Left lung (tissue), 10 donors: ENCODE data around the gene PARP11. TPM values are rescaled to one million over a fixed set of nuclear protein-coding genes. Genes with fewer than 3 reads are reported as not detected.

ENCODE experiments used
- ATAC-seq: fragments of 200-7000 bp; cut with Tn5 transposase; one replicate; pipeline ENCODE4 v1.9.1; 2020; ENCODE audit warnings: moderate library complexity
- DNase-seq, 4 donors: peaks; one replicate each; pipeline ENCODE4 v3.0.0-alpha.2; 2013 to 2020
- H3K27ac ChIP-seq, 2 donors: fragments of 200-600 bp; sonication (generic) in 1 of 2; one replicate each; pipeline versions ENCODE4 v1.5.0 to v1.8.0; 2020 to 2021
- H3K27me3 ChIP-seq, 2 donors: fragments of 200-600 bp; sonication (generic) in 1 of 2; one replicate each; pipeline versions ENCODE4 v1.5.0 to v1.8.0; 2020 to 2021
- H3K36me3 ChIP-seq, 2 donors: fragments of 200-600 bp; sonication (generic) in 1 of 2; one replicate each; pipeline versions ENCODE4 v1.5.0 to v1.8.0; 2020 to 2021
- H3K4me1 ChIP-seq, 2 donors: fragments of 200-600 bp; one replicate each; pipeline ENCODE4 v1.8.0; 2021
- H3K4me3 ChIP-seq, 2 donors: fragments of 200-600 bp; sonication (generic) in 1 of 2; one replicate each; pipeline versions ENCODE4 v1.5.0 to v1.8.0; 2020 to 2021; ENCODE audit warnings: mild to moderate bottlenecking in 1 of 2
- H3K9me3 ChIP-seq, 2 donors: fragments of 200-600 bp; sonication (generic) in 1 of 2; one replicate each; pipeline versions ENCODE4 v1.5.0 to v1.8.0; 2020 to 2021
- CTCF ChIP-seq, 2 donors: fragments of 200-600 bp; sonication (generic) in 1 of 2; IDR thresholded peaks; one replicate each; pipeline versions ENCODE4 v1.5.0 to v1.8.0; 2021; ENCODE audit warnings: antibody characterized with exemption in 2 of 2
- intact Hi-C, 2 donors: fragments of 100-400 bp; cut with DNase I; formaldehyde crosslinking; loops; one replicate each; pipeline versions ENCODE4 v1.11.2 to v1.14.2; 2022
- polyA plus RNA-seq, 6 donors: library from polyadenylated mRNA; unstranded; fragments of 120-200 nt; gene quantifications; one replicate each; pipeline ENCODE4 v1.2.1, GENCODE V29; 2013; ENCODE audit not compliant: insufficient read length in 6 of 6
- total RNA-seq, 2 donors: library from RNA; stranded (reverse); fragmentation: NEBNext Ultra II Directional; extraction: Animal tissue kit (Norgen Biotek cat#: 25700); gene quantifications; one replicate each; pipeline ENCODE4 v1.2.1, GENCODE V29; 2021
- donor health status: DM: no; HTN: yes; CAD: no.
- donor health status: DM: no; HTN: no; CAD: no.

Gene PARP11
- total and polyA plus RNA-seq, 8 donors: 11.0 to 18.3 (median 15.9) TPM

DNA sequence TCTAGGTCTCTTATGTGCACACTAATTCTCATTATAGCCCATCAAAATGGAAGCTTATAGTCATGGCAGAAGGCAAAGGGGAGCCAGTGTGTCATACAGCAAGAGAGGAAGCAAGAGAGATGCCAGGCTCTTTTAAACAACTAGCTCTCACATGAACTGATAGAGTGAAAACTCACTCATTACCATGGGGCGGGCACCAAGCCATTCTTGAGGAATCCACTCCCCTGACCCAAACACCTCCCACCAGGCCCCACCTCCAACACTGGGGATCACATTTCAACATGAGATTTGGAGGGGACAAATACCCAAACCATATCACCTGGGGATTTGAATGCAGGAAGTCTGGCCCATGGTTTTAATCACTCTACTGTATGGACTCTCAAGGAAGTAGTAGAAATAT is 83.4 kb downstream of the PARP11 start:
- no peak for TF ChIP-seq CTCF (IDR thresholded peaks at IDR 0.05)

GRCh38 chr12:3777206-3777809 is 95.9 kb downstream of the PARP11 start:
- peak; percentile 78 for ATAC-seq
- H3K36me3 ChIP-seq: no peaks in the 10 kb centered on the region
- peak in 1 of 4 donors; percentile 40 for DNase-seq
- TF ChIP-seq CTCF (IDR thresholded peaks at IDR 0.05): peak; percentile 46 to 49
- H3K4me1 ChIP-seq: no peaks in the 10 kb centered on the region
- no peak overlapping the region for H3K4me3 ChIP-seq
- intact Hi-C loops: no loop called here
- no peaks in the 10 kb centered on the region for H3K9me3 ChIP-seq
- H3K27ac ChIP-seq: no peak overlapping the region
- H3K27me3 ChIP-seq: no peaks in the 10 kb centered on the region

More for the DNA sequence above, 83.4 kb downstream of the PARP11 start:
- no peaks in the 10 kb centered on the region for H3K27me3 ChIP-seq
- H3K36me3 ChIP-seq: no peaks in the 10 kb centered on the region
- peaks cover 0 to 6% of the 10 kb centered on the region in 2 donors for H3K9me3 ChIP-seq
- H3K4me1 ChIP-seq: no peaks in the 10 kb centered on the region
- ATAC-seq (no peak), DNase-seq (no peak)
- intact Hi-C loops: no loop called here
- H3K27ac ChIP-seq: no peak overlapping the region
- no peak overlapping the region for H3K4me3 ChIP-seq

- TF ChIP-seq CTCF (IDR thresholded peaks at IDR 0.05): no peak
- no peak overlapping the region for H3K4me3 ChIP-seq
- H3K27me3 ChIP-seq: no peaks in the 10 kb centered on the region
- no peak overlapping the region for H3K27ac ChIP-seq
- ATAC-seq (no peak), DNase-seq (no peak)
- H3K4me1 ChIP-seq: no peaks in the 10 kb centered on the region
- H3K36me3 ChIP-seq: no peaks in the 10 kb centered on the region
- H3K9me3 ChIP-seq: no peaks in the 10 kb centered on the region
- intact Hi-C loops: no loop called here
Measured at GRCh38 chr12:3775385-3776035, 97.7 kb downstream of the PARP11 start.

GRCh38 chr12:3772380-3772779 is 100.8 kb downstream of the PARP11 start:
- no peak for TF ChIP-seq CTCF (IDR thresholded peaks at IDR 0.05)
- ATAC-seq (no peak), DNase-seq (no peak)
- no peaks in the 10 kb centered on the region for H3K36me3 ChIP-seq
- H3K9me3 ChIP-seq: no peaks in the 10 kb centered on the region
- no peaks in the 10 kb centered on the region for H3K4me1 ChIP-seq
- no peak overlapping the region for H3K4me3 ChIP-seq
- H3K27ac ChIP-seq: no peak overlapping the region
- no peaks in the 10 kb centered on the region for H3K27me3 ChIP-seq
- intact Hi-C loops: no loop called here

DNA sequence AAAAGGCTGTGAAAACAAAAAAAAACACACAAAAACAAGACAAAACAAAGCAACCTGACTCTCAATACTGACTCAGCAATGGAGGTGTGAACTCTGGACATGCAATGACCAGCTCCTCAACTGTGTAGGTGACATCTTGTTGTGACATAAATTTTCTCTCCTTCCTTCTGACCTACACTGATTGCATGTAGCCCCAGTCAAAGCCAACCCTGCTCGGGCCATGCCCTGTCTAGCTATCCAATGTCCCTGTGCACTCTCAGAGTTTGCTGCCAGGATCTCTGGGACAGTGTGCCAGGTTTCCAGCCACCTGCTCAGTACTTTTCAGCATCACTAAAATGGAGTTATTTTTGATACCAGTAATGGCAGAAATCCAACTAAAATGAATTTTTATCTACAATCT is 101.3 kb downstream of the PARP11 start:
- ATAC-seq: no peak

More for the DNA sequence above, 101.3 kb downstream of the PARP11 start:
- no peak overlapping the region for H3K27ac ChIP-seq
- no peaks in the 10 kb centered on the region for H3K9me3 ChIP-seq
- no peak overlapping the region for H3K4me3 ChIP-seq
- no peak for TF ChIP-seq CTCF (IDR thresholded peaks at IDR 0.05)
- H3K27me3 ChIP-seq: no peaks in the 10 kb centered on the region
- intact Hi-C loops: no loop called here
- no peak for DNase-seq
- no peaks in the 10 kb centered on the region for H3K36me3 ChIP-seq
- H3K4me1 ChIP-seq: no peaks in the 10 kb centered on the region
